Heart left ventricle (tissue), 13 donors: ENCODE data around the gene S1PR5.

Source experiments
- POLR2A ChIP-seq, 2 donors: fragments of 450-650 bp; IDR thresholded peaks; one replicate each; pipeline ENCODE4 v1.6.1; 2017; ENCODE audit warnings: antibody characterized with exemption in 2 of 2, mild to moderate bottlenecking in 2 of 2, moderate library complexity in 2 of 2
- TF ChIP-seq, protein P1 (sequence below), 12 donors: fragments of 200-600 bp; sonication (generic) in 4 of 12; IDR thresholded peaks; one replicate each; pipeline versions ENCODE4 v1.5.0 to v1.8.0; 2018 to 2022; ENCODE audit warnings: antibody characterized with exemption in 12 of 12, mild to moderate bottlenecking in 5 of 12
- donor health status: ischemic (EF 13 %, LVEDD 7.1; RV severe dilation, severe dysfunction).
- donor health status: DM: no; HTN: yes; CAD: no.
- donor health status: DM: no; HTN: no; CAD: no.
- donor health status: ischemic (EF 25% LVEDD 6.9; RV normal size, moderate dysfunction).
- donor health status: ischemic (EF 25% LVEDD 5.7; RV mildly dilated, moderate dysfunction).
- donor health status: ischemic (EF 35%, LVEDD 5.7; RV mildly dilated, moderate dysfunction).
- donor health status: nonischemic (EF 11% LVEDD 7.7; RV severe dilation, severe dysfunction).
- donor health status: DM: yes; HTN: yes; CAD: no.
- donor health status: PGD.
- donor health status: ischemic (EF 29% LVEDD 5.4; RV normal size, mild dysfunction).
- donor health status: nonischemic (EF 23%, LVEDD 6.1; RV moderate dilation, normal function).

DNA sequence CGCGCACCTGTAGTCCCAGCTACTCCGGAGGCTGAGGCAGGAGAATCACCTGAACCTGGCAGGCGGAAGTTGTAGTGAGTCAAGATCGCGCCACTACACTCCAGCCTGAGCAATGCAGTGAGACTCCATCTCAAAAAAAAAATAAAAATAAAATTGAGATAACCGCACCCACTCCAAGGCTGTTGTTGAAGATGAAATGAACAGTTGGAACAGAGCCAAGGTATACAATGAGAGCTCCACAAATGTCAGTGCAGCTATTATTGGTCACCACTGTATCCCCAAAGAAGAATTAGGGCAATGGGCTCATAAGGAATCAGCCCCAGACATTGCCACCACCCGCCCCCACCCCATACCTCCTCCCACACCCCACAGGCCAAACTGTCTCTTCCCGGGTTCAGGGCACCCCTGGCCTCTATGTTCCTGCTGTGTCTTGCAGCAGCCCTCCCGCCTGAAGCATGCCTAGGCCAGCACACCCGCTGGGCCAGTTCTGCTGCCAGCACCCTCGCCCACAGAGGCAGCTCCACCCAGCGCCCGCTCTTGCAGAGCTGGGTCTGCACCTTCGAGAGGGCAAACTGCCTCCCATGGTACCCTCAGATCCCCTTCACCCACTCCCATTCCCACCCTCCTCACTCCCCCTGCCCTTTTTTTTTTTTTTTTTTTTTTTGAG lies 3.5 kb upstream of the S1PR5 start:
- TF ChIP-seq, protein P1, sequence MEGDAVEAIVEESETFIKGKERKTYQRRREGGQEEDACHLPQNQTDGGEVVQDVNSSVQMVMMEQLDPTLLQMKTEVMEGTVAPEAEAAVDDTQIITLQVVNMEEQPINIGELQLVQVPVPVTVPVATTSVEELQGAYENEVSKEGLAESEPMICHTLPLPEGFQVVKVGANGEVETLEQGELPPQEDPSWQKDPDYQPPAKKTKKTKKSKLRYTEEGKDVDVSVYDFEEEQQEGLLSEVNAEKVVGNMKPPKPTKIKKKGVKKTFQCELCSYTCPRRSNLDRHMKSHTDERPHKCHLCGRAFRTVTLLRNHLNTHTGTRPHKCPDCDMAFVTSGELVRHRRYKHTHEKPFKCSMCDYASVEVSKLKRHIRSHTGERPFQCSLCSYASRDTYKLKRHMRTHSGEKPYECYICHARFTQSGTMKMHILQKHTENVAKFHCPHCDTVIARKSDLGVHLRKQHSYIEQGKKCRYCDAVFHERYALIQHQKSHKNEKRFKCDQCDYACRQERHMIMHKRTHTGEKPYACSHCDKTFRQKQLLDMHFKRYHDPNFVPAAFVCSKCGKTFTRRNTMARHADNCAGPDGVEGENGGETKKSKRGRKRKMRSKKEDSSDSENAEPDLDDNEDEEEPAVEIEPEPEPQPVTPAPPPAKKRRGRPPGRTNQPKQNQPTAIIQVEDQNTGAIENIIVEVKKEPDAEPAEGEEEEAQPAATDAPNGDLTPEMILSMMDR (IDR thresholded peaks at IDR 0.05), result no peak
- TF ChIP-seq POLR2A (IDR thresholded peaks at IDR 0.05), result no peak
